ENCODE results near the gene SUPT3H.

Gene SUPT3H

GRCh38 chr6:45003961-45004360 lies 373.8 kb downstream of the SUPT3H start:
- Histone ChIP-seq H3K9me3 (ENCODE audit: control insufficient read depth, low read length) (no peaks in the 10 kb centered on the region), H3K27ac (ENCODE audit: insufficient read depth, low read depth, low read length, poor library complexity, severe bottlenecking) (no peak overlapping the region), H3K27me3 (ENCODE audit: control insufficient read depth, insufficient read depth, low read length, poor library complexity, severe bottlenecking) (no peaks in the 10 kb centered on the region), H3K36me3 (ENCODE audit: control insufficient read depth, insufficient read depth, low read length) (no peaks in the 10 kb centered on the region), H3K4me3 (ENCODE audit: insufficient read depth, low read depth, low read length) (no peak overlapping the region), H3K4me1 (ENCODE audit: control insufficient read depth, insufficient read depth, low read length) (no peaks in the 10 kb centered on the region)
- 43 to 60% methylated on average over 1 of the region's 2 CpGs for WGBS, 2 experiments

GRCh38 chr6:45003387-45003786 lies 374.3 kb downstream of the SUPT3H start:
- WGBS, 2 experiments: 84 to 92% methylated on average over 2 to 4 of the region's 4 CpGs
- H3K27me3 ChIP-seq (ENCODE audit: control insufficient read depth, insufficient read depth, low read length, poor library complexity, severe bottlenecking): no peaks in the 10 kb centered on the region
- no peaks in the 10 kb centered on the region for H3K36me3 ChIP-seq (ENCODE audit: control insufficient read depth, insufficient read depth, low read length)
- no peak overlapping the region for H3K4me3 ChIP-seq (ENCODE audit: insufficient read depth, low read depth, low read length)
- no peaks in the 10 kb centered on the region for H3K4me1 ChIP-seq (ENCODE audit: control insufficient read depth, insufficient read depth, low read length)
- H3K9me3 ChIP-seq (ENCODE audit: control insufficient read depth, low read length): no peaks in the 10 kb centered on the region
- no peak overlapping the region for H3K27ac ChIP-seq (ENCODE audit: insufficient read depth, low read depth, low read length, poor library complexity, severe bottlenecking)

GRCh38 chr6:45002390-45003105 lies 375.2 kb downstream of the SUPT3H start:
- Histone ChIP-seq H3K9me3 (ENCODE audit: control insufficient read depth, low read length) (no peaks in the 10 kb centered on the region), H3K4me3 (ENCODE audit: insufficient read depth, low read depth, low read length) (no peak overlapping the region), H3K4me1 (ENCODE audit: control insufficient read depth, insufficient read depth, low read length) (no peaks in the 10 kb centered on the region), H3K27ac (ENCODE audit: insufficient read depth, low read depth, low read length, poor library complexity, severe bottlenecking) (no peak overlapping the region), H3K27me3 (ENCODE audit: control insufficient read depth, insufficient read depth, low read length, poor library complexity, severe bottlenecking) (no peaks in the 10 kb centered on the region), H3K36me3 (ENCODE audit: control insufficient read depth, insufficient read depth, low read length) (no peaks in the 10 kb centered on the region)

- Histone ChIP-seq H3K36me3 (ENCODE audit: control insufficient read depth, insufficient read depth, low read length) (no peaks in the 10 kb centered on the region), H3K4me1 (ENCODE audit: control insufficient read depth, insufficient read depth, low read length) (no peaks in the 10 kb centered on the region), H3K27ac (ENCODE audit: insufficient read depth, low read depth, low read length, poor library complexity, severe bottlenecking) (no peak overlapping the region), H3K9me3 (ENCODE audit: control insufficient read depth, low read length) (no peaks in the 10 kb centered on the region), H3K27me3 (ENCODE audit: control insufficient read depth, insufficient read depth, low read length, poor library complexity, severe bottlenecking) (no peaks in the 10 kb centered on the region), H3K4me3 (ENCODE audit: insufficient read depth, low read depth, low read length) (no peak overlapping the region)
- 100% methylated on average over 1 of the region's 1 CpG; no CpG with 5 or more reads in 1 of the 2 experiments for WGBS, 2 experiments
Observed at GRCh38 chr6:45001663-45002062, 376.1 kb downstream of the SUPT3H start.

GRCh38 chr6:45000833-45001232 lies 376.9 kb downstream of the SUPT3H start:
- H3K4me3 ChIP-seq (ENCODE audit: insufficient read depth, low read depth, low read length): no peak overlapping the region
- H3K27me3 ChIP-seq (ENCODE audit: control insufficient read depth, insufficient read depth, low read length, poor library complexity, severe bottlenecking): no peaks in the 10 kb centered on the region

GRCh38 chr6:44999066-44999465 lies 378.7 kb downstream of the SUPT3H start:
- Histone ChIP-seq H3K4me1 (ENCODE audit: control insufficient read depth, insufficient read depth, low read length) (no peaks in the 10 kb centered on the region), H3K4me3 (ENCODE audit: insufficient read depth, low read depth, low read length) (no peak overlapping the region), H3K36me3 (ENCODE audit: control insufficient read depth, insufficient read depth, low read length) (no peaks in the 10 kb centered on the region), H3K27ac (ENCODE audit: insufficient read depth, low read depth, low read length, poor library complexity, severe bottlenecking) (no peak overlapping the region), H3K27me3 (ENCODE audit: control insufficient read depth, insufficient read depth, low read length, poor library complexity, severe bottlenecking) (no peaks in the 10 kb centered on the region), H3K9me3 (ENCODE audit: control insufficient read depth, low read length) (no peaks in the 10 kb centered on the region)
- WGBS, 2 experiments: 91 to 94% methylated on average over 7 to 8 of the region's 8 CpGs

More at GRCh38 chr6:45000833-45001232, 376.9 kb downstream of the SUPT3H start:
- Histone ChIP-seq H3K36me3 (ENCODE audit: control insufficient read depth, insufficient read depth, low read length) (no peaks in the 10 kb centered on the region), H3K4me1 (ENCODE audit: control insufficient read depth, insufficient read depth, low read length) (no peaks in the 10 kb centered on the region), H3K9me3 (ENCODE audit: control insufficient read depth, low read length) (no peaks in the 10 kb centered on the region), H3K27ac (ENCODE audit: insufficient read depth, low read depth, low read length, poor library complexity, severe bottlenecking) (no peak overlapping the region)

- Histone ChIP-seq H3K4me1 (ENCODE audit: control insufficient read depth, insufficient read depth, low read length) (no peaks in the 10 kb centered on the region), H3K9me3 (ENCODE audit: control insufficient read depth, low read length) (no peaks in the 10 kb centered on the region), H3K27ac (ENCODE audit: insufficient read depth, low read depth, low read length, poor library complexity, severe bottlenecking) (no peak overlapping the region), H3K36me3 (ENCODE audit: control insufficient read depth, insufficient read depth, low read length) (no peaks in the 10 kb centered on the region), H3K4me3 (ENCODE audit: insufficient read depth, low read depth, low read length) (no peak overlapping the region), H3K27me3 (ENCODE audit: control insufficient read depth, insufficient read depth, low read length, poor library complexity, severe bottlenecking) (no peaks in the 10 kb centered on the region)
- WGBS, 2 experiments: 98% methylated on average over 2 to 3 of the region's 3 CpGs
Observed at GRCh38 chr6:44995486-44996132, 382.1 kb downstream of the SUPT3H start.

- Histone ChIP-seq H3K36me3 (ENCODE audit: control insufficient read depth, insufficient read depth, low read length) (no peaks in the 10 kb centered on the region), H3K4me1 (ENCODE audit: control insufficient read depth, insufficient read depth, low read length) (no peaks in the 10 kb centered on the region), H3K27me3 (ENCODE audit: control insufficient read depth, insufficient read depth, low read length, poor library complexity, severe bottlenecking) (no peaks in the 10 kb centered on the region), H3K27ac (ENCODE audit: insufficient read depth, low read depth, low read length, poor library complexity, severe bottlenecking) (no peak overlapping the region), H3K4me3 (ENCODE audit: insufficient read depth, low read depth, low read length) (no peak overlapping the region), H3K9me3 (ENCODE audit: control insufficient read depth, low read length) (no peaks in the 10 kb centered on the region)
- WGBS, 2 experiments: 95 to 98% methylated on average over 3 of the region's 3 CpGs
Observed at GRCh38 chr6:44989391-44989790, 388.3 kb downstream of the SUPT3H start.

GRCh38 chr6:44985006-44985405 lies 392.7 kb downstream of the SUPT3H start:
- Histone ChIP-seq H3K27me3 (ENCODE audit: control insufficient read depth, insufficient read depth, low read length, poor library complexity, severe bottlenecking) (no peaks in the 10 kb centered on the region), H3K9me3 (ENCODE audit: control insufficient read depth, low read length) (no peaks in the 10 kb centered on the region), H3K36me3 (ENCODE audit: control insufficient read depth, insufficient read depth, low read length) (no peaks in the 10 kb centered on the region), H3K4me1 (ENCODE audit: control insufficient read depth, insufficient read depth, low read length) (no peaks in the 10 kb centered on the region), H3K4me3 (ENCODE audit: insufficient read depth, low read depth, low read length) (no peak overlapping the region), H3K27ac (ENCODE audit: insufficient read depth, low read depth, low read length, poor library complexity, severe bottlenecking) (no peak overlapping the region)
- 79 to 95% methylated on average over 4 of the region's 4 CpGs for WGBS, 2 experiments

- Histone ChIP-seq H3K27me3 (ENCODE audit: control insufficient read depth, insufficient read depth, low read length, poor library complexity, severe bottlenecking) (no peaks in the 10 kb centered on the region), H3K9me3 (ENCODE audit: control insufficient read depth, low read length) (no peaks in the 10 kb centered on the region), H3K4me3 (ENCODE audit: insufficient read depth, low read depth, low read length) (no peak overlapping the region), H3K36me3 (ENCODE audit: control insufficient read depth, insufficient read depth, low read length) (no peaks in the 10 kb centered on the region), H3K27ac (ENCODE audit: insufficient read depth, low read depth, low read length, poor library complexity, severe bottlenecking) (no peak overlapping the region), H3K4me1 (ENCODE audit: control insufficient read depth, insufficient read depth, low read length) (no peaks in the 10 kb centered on the region)
- WGBS, 2 experiments: 92 to 96% methylated on average over 2 to 4 of the region's 4 CpGs
Observed at GRCh38 chr6:44983467-44984365, 394.0 kb downstream of the SUPT3H start.
